GM12873 (cell line): ENCODE measurements around the gene PARP3.
A peak's percentile ranks its signal among the peaks of the same experiment; 100 is the strongest.

ENCODE experiments used
- TF ChIP-seq, protein P1 (sequence below): IDR thresholded peaks from 2 replicates; pipeline ENCODE4 v1.5.1; 2012; ENCODE audit warnings: low read depth, mild to moderate bottlenecking, moderate library complexity, low read length, control low read depth; ENCODE audit not compliant: insufficient read depth; ENCODE audit errors: missing control alignments

PARP3 gene

DNA sequence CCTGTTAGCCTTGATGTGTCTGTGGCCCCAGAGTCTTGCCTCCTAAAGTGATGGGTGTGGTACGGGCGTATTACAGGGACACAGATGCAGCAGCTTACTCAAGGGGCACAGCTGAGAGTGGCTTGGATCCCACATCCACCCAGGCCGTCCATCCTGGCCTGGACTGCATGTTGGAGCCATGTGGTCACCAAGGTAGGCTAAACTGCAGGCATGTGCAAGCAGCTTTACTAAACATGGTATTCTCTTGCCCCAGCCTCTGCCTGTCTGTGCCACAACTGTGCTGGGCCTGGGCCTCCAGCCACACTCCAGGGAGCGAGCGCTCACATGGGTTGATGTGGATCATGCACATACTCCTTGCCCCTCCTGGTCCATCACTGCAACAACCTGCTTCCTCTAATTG, 7.0 kb downstream of the PARP3 start:
- TF ChIP-seq, protein P1, sequence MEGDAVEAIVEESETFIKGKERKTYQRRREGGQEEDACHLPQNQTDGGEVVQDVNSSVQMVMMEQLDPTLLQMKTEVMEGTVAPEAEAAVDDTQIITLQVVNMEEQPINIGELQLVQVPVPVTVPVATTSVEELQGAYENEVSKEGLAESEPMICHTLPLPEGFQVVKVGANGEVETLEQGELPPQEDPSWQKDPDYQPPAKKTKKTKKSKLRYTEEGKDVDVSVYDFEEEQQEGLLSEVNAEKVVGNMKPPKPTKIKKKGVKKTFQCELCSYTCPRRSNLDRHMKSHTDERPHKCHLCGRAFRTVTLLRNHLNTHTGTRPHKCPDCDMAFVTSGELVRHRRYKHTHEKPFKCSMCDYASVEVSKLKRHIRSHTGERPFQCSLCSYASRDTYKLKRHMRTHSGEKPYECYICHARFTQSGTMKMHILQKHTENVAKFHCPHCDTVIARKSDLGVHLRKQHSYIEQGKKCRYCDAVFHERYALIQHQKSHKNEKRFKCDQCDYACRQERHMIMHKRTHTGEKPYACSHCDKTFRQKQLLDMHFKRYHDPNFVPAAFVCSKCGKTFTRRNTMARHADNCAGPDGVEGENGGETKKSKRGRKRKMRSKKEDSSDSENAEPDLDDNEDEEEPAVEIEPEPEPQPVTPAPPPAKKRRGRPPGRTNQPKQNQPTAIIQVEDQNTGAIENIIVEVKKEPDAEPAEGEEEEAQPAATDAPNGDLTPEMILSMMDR = no peak

DNA sequence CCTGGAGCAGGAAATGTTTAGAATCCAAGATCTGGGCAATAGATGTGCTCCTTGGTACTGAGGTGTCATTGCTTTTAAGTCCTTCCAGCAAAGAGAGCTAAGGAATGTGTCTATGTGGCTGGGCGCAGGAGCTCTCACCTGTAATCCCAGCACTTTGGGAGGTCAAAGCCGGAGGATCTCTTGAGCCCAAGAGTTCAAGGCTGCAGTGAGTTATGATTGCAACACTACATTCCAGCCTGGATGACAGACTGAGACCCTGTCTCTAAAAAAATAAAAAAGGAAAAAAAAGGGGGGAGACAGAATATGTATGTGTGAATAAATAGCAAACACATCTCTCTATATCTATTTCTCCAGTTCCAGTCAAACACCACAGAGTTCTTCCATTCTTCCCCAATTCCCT, 8.7 kb downstream of the PARP3 start:
- TF ChIP-seq, protein P1 = no peak

DNA sequence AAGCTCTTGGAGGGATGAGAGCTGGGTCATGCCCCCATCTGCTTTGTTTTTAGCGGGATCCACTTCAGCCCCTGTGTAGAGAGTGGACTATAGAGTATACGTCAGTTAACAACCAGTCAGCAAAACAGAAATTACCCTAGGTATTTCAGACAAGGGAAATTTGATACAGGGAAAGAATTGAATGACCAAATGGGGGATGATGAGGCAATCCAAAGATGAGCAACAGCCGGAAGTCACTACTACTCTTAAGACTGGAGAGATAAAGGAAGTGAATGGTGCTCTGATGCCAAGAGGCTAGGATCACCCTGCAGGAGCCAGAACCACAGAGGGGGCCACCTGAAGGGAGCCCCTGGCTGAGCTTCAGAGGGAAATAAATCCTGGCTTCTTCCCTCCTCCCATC, 11.3 kb downstream of the PARP3 start:
- TF ChIP-seq, protein P1 = no peak

DNA sequence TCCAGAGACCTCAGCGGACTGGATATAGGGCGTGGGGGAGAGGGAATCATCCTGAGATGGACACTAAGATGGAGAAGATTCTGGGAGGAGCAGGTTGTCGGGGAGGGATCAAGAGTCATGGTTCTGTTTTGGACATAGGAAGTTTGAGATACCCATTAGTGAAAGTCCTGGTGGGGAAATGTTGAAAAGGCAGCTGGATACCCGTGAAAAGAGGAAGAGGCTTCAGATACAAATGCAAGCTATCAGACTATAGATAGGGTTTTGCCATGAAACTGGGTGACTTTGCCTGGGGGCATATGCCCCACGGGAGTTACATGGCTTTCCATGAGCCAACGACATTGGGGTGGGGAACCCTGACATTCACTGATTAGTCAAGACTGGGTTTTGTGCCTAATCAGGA, 11.9 kb downstream of the PARP3 start:
- TF ChIP-seq, protein P1 = no peak

DNA sequence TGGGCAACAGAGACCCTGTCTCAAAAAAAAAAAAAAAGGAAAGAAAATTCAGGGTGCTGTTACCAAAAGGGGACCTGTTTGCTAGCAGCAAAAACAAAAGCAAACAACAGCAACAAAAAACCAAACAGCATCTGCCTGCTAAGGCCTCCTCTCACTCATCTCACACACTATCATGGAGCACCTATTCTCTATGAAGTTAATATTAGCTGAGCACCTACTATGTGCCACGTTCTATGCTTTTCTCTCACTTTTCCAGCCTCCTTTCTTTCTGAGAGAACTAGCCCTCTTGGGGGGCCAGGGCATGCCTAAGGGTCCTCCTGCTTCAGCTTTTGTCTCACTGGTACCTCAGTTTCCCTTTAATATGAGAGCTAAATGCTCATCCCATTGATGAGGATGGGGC, 12.6 kb downstream of the PARP3 start:
- TF ChIP-seq, protein P1 = no peak

DNA sequence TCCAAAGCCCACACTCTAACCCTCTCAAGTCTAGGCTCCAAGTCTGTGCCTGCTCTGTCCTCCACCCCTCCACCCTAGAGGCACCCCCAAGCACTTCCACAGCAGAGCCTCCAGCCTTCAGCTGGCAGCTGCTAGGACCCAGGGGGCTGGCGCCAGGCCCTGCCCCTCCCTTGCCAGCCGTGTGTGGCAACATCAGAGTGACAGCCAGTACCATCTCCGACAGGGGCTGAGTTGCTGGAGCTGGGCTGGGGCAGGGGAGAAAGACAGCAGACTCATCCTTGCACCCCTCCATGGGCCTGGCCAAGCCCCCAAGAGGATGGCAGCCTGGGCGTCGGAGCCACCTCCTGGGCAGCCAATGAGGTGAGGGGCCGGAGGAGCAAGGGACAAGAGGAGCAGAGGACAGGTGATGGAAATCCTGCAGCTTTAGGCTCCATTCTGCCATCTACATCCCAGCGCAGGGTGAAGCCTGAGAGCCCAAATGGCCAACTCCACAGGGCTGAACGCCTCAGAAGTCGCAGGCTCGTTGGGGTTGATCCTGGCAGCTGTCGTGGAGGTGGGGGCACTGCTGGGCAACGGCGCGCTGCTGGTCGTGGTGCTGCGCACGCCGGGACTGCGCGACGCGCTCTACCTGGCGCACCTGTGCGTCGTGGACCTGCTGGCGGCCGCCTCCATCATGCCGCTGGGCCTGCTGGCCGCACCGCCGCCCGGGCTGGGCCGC, 13.2 kb downstream of the PARP3 start, which contains the start of gene GPR62:
TSS of gene GPR62 (plus strand) at position 207 of the 718 bp plus-strand sequence. CDS start at position 479, 272 bp downstream.
- TF ChIP-seq, protein P1 = no peak

DNA sequence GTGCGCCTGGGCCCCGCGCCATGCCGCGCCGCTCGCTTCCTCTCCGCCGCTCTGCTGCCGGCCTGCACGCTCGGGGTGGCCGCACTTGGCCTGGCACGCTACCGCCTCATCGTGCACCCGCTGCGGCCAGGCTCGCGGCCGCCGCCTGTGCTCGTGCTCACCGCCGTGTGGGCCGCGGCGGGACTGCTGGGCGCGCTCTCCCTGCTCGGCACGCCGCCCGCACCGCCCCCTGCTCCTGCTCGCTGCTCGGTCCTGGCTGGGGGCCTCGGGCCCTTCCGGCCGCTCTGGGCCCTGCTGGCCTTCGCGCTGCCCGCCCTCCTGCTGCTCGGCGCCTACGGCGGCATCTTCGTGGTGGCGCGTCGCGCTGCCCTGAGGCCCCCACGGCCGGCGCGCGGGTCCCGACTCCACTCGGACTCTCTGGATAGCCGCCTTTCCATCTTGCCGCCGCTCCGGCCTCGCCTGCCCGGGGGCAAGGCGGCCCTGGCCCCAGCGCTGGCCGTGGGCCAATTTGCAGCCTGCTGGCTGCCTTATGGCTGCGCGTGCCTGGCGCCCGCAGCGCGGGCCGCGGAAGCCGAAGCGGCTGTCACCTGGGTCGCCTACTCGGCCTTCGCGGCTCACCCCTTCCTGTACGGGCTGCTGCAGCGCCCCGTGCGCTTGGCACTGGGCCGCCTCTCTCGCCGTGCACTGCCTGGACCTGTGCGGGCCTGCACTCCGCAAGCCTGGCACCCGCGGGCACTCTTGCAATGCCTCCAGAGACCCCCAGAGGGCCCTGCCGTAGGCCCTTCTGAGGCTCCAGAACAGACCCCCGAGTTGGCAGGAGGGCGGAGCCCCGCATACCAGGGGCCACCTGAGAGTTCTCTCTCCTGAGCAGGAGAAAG, 14.0 kb downstream of the PARP3 start:
- TF ChIP-seq, protein P1 = peak; percentile 53
